Suprapubic skin (tissue), 4 donors: Measurements from ENCODE around the gene C1orf21.

Source experiments
- EP300 ChIP-seq: sonication (generic); formaldehyde crosslinking; IDR thresholded peaks from one replicate; pipeline ENCODE4 v1.6.1; 2017; ENCODE audit warnings: antibody characterized with exemption
- POLR2A ChIP-seq, 2 donors: fragments of 450-650 bp; IDR thresholded peaks; one replicate each; pipeline ENCODE4 v1.6.1; 2017; ENCODE audit warnings: antibody characterized with exemption in 2 of 2, mild to moderate bottlenecking in 2 of 2, moderate library complexity in 2 of 2
- POLR2AphosphoS5 ChIP-seq, 3 donors: sonication (generic); formaldehyde crosslinking; IDR thresholded peaks; one replicate each; pipeline ENCODE4 v1.6.1; 2017; ENCODE audit warnings: antibody characterized with exemption in 3 of 3
- TF ChIP-seq, protein P1 (sequence below), 2 donors: fragments of 200-600 bp in 1 of 2; fragments of 450-650 bp in 1 of 2; sonication (generic) in 1 of 2; IDR thresholded peaks; one replicate each; pipeline ENCODE4 v1.5.1; 2016 to 2019; ENCODE audit warnings: antibody characterized with exemption in 2 of 2, mild to moderate bottlenecking in 1 of 2, moderate library complexity in 1 of 2

DNA sequence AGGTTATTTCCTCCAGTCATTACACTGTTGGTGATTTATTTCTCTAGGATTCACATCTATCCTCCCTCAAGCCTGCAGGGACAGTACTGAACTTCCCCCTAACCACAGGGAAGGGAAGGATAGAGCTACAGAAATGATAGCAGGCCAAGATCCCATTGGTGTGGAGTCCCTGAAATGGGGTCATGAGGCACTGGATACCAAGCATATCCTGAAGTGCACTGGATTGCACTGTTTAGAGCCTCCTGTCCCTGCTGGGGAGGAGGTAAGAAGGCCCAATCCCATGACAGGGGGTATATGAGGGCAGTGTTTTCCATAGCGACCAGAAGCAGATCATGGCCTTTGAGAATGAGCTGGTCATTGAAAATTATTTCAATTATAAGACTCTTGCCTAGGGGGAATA, 56.8 kb downstream of the C1orf21 start:
- TF ChIP-seq, protein P1, sequence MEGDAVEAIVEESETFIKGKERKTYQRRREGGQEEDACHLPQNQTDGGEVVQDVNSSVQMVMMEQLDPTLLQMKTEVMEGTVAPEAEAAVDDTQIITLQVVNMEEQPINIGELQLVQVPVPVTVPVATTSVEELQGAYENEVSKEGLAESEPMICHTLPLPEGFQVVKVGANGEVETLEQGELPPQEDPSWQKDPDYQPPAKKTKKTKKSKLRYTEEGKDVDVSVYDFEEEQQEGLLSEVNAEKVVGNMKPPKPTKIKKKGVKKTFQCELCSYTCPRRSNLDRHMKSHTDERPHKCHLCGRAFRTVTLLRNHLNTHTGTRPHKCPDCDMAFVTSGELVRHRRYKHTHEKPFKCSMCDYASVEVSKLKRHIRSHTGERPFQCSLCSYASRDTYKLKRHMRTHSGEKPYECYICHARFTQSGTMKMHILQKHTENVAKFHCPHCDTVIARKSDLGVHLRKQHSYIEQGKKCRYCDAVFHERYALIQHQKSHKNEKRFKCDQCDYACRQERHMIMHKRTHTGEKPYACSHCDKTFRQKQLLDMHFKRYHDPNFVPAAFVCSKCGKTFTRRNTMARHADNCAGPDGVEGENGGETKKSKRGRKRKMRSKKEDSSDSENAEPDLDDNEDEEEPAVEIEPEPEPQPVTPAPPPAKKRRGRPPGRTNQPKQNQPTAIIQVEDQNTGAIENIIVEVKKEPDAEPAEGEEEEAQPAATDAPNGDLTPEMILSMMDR (IDR thresholded peaks at IDR 0.05) = no peak
- TF ChIP-seq POLR2AphosphoS5 (IDR thresholded peaks at IDR 0.05) (no peak), POLR2A (IDR thresholded peaks at IDR 0.05) (no peak), EP300 (no peak)
